HG03354 (cell line): ENCODE measurements around the gene FGF14.

Experiments used
- ATAC-seq: cut with Tn5 transposase; IDR thresholded peaks from one replicate; pipeline ENCODE4 v1.9.1; 2021; ENCODE audit warnings: mild to moderate bottlenecking; ENCODE audit not compliant: unreplicated experiment, poor library complexity, severe bottlenecking

FGF14 gene

GRCh38 chr13:101780211-101780610 is 621.6 kb downstream of the FGF14 start:
- no peak for ATAC-seq

- no peak for ATAC-seq
Measured at GRCh38 chr13:101779147-101779546, 622.7 kb downstream of the FGF14 start.

DNA sequence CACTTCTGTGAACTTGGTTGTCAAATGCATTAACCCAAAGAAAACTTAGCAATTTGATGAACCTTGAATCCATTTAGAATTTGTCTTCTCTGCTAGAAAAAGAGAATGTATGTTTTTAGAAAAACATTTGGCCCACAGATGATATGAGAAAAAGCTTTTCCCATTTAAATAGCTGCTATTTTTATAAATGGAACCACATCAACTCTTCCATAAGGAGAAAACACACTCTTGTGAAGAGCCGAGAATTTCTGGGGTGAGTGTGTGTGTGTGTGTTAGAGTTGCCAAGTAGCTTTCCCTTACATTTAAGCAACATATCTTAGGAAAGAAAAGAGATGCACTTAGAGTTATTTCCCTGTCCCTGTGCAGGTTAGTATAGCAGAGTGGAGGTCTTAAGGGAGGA is 626.6 kb downstream of the FGF14 start:
- no peak for ATAC-seq

DNA sequence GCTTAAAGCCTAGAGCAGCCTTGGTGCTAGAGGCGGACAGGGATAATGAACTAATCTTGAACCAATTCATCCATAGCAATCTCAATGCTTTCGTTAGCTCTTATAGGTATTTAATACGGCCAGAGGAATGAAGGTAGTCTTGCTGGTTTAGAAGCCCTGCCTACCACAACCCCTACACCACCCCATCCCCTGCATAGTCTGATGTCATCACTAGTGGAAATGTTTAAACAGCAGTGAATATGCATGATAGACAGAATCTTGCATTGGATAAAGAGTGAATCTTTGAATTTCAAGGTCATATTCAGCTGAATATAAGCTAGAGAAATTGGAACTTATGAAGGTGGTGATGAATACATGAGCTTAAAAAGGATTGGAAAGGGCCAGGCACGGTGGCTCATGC is 627.5 kb downstream of the FGF14 start:
- ATAC-seq, result no peak

DNA sequence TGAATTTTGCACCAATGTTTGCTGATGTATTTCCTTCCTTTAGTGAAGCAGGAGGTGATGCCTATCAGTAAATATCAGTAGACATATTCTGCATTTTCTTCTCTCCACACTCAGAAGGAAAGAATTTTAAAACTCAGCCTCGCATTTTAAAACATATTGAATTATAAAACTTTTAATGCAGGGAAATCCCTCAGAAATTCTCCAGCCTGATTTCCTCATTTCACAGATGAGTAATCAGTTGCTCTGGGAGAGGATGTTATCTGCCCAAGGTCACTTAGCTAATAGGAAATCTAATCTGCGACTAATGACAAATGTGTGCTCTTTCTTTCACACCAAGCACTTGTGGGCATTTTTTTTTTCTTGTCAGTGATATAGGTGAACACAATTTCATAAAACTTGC is 628.8 kb downstream of the FGF14 start:
- ATAC-seq, result no peak

DNA sequence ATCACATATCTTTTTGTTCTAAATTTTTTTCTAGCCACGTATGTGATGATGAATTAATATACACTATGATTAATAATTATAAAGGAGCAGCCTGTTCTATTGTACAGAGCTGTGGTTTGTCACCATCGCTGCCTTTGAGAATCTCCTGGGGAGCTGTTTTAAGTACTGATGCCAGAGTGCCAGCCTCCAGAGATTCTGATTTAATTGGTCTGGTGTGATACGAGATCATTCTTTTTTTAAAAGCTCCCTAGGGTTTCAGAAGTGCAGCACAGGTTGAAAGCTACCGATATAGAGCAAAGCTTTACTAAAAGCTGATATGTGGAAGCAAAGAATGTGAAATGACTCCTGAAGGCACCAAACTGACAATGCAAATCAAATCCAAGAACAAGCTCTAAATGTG is 634.7 kb downstream of the FGF14 start:
- ATAC-seq, result no peak

DNA sequence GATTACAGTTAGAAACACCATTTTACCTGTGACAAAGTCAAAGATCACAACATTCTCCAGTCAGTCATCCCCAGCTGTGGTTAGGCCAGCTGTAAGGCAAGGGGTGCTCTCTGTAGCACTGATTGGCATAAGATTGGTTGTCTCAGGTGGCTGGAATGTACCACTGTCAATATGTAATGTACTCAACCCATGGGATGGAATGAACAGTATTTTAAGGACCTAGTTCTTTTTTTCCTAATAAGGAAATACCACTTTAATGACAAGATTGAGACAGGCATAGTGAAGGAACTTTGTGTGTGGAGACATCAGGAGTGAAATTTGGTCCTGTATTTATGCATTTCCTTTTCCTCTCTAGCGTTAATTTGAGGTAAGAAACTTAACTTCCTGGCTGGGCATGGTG is 638.7 kb downstream of the FGF14 start:
- ATAC-seq, result no peak

GRCh38 chr13:101757446-101758039 is 644.3 kb downstream of the FGF14 start:
- peak; percentile 99 for ATAC-seq

DNA sequence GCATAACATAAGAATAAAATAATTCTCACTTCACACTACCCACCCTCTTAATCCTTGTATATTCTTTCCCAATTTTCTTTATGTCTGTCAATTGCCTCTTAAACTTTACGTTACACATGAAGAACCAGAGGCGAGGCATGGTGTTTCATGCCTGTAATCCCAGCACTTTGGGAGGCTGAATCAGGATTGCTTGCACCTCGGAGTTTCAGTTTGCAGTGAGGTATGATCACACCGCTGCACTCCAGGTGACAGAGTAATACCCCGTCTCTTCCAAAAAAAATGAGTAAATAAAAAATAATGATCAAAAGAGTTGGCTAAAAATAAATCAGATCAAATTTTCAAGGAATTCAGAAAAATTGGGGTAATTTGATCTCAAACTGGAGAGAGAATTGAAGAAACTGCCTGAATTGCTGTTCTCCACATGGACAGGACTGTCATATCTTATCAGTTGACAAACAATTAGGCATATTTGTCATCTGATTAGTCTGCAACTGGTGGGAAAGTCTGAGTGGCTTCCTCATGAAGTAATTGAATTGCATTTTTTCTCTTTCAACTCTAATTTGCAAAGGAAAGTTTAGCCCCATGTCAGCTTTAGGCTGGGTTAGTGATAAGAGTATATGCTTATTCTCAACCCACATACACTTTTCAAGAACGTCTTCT is 646.5 kb downstream of the FGF14 start:
- ATAC-seq, result no peak

DNA sequence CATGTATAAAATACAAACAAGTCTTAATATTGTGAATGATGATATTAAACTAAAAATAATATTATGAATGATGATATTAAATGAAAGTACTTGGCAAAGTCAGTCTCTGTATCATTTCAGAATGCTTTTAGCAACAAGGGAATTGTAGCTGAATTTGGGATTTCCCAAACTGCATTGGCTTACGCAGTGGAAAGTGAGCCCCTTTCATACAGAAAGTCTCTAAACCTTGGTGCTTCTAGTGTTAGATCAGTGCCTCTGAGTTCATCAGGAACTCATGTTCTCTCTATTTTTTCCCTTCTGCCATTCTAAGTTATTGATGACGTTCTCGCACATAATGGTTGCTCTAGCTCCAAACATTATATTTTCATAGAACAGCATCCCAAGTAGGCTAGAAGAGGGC is 649.4 kb downstream of the FGF14 start:
- ATAC-seq, result no peak

DNA sequence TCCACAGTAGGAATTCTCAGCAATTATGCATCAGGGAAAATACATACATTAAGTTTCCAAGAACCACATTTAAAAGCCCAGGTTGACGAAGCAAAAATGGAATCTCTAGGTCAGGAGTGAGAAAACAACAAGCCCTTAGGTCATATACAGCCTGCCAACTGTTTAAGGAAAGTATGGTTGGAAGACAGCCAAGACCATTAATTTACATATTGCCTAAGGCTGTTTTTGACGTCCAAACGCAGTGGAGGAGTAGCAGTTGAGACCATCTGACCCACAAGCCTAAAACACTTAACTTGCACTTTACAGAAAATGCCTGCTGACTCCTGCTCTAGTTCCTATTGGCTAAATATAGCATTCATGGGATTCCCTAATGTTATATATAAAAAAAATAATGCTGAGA is 650.4 kb downstream of the FGF14 start:
- ATAC-seq, result peak; percentile 69

DNA sequence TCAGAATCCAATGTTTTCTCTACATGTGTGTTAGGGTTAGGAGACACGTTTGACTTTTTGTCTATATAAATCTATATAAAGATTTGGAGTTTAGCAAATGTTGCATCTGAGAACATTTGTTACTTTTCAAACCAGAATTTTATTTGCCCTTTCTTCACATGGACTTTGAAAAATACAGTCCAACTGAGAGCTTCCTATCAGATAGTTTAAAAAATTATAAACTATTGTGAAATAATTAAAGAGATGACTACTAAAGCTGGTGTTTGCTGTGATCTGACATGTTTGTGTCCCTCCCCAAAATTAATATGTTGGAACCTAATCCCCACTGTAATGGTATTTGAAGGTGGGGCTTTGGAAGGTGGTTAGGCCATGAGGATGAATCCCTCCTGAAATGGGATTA is 652.3 kb downstream of the FGF14 start:
- ATAC-seq, result no peak

DNA sequence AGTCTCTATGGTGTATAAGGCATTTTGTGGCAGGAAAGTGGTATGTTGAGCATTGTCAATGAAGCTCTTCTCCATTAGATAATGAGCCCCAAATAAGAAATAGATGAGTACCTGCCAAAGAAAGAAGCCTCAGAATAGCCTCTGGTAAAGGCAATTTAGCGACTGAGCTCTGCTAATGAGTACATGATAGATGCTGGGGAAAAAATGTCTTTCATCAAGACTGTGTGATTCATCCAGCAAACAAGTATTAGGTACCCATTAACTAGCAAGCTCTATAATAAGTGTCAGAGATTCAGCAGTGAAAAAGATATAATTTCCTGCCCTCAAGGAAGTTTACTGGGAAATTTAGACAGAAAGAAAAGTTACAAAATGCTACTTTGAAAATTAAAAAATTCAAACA is 654.8 kb downstream of the FGF14 start:
- peak; percentile 56 for ATAC-seq

DNA sequence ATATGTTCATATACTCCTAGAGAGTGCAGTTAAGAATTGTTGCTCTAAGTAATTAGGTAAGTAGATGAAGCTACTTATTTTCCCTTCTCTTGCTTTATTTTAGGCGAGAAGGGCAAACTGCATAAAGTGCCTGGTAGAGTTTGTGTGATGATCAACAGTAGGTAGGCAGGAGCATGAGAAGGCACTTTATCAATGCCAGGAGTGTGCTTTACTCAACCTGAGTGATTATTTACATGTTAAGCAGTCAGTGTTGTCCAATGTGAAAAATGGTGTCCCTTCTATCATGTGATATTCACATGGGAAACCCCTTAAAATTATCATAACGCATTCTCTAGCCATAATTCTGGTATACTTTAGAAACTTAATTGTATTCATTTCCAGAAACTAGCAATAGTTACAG is 655.3 kb downstream of the FGF14 start:
- no peak for ATAC-seq

- ATAC-seq, result peak; percentile 98
Measured at GRCh38 chr13:101739382-101740178, 662.3 kb downstream of the FGF14 start.

DNA sequence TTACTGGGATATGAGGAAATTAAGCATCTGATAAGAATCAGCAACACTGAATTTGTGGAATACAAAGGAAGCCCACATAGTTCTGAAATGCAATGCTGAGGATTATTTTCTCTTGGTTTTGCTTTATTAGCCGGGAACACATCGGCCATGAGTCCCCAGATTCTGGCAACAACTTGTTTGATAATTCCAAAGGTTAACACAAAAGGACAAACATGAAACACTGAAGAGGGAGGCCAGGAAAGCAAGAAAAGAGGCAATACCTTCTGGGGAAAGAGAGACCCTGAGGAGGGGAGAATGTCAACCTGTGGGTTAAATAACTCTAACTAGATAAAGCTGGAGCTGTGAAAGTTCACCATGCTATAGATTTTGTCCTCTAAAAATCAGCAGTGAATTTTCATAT is 663.5 kb downstream of the FGF14 start:
- no peak for ATAC-seq

- ATAC-seq, result no peak
Measured at GRCh38 chr13:101736566-101736965, 665.3 kb downstream of the FGF14 start.

DNA sequence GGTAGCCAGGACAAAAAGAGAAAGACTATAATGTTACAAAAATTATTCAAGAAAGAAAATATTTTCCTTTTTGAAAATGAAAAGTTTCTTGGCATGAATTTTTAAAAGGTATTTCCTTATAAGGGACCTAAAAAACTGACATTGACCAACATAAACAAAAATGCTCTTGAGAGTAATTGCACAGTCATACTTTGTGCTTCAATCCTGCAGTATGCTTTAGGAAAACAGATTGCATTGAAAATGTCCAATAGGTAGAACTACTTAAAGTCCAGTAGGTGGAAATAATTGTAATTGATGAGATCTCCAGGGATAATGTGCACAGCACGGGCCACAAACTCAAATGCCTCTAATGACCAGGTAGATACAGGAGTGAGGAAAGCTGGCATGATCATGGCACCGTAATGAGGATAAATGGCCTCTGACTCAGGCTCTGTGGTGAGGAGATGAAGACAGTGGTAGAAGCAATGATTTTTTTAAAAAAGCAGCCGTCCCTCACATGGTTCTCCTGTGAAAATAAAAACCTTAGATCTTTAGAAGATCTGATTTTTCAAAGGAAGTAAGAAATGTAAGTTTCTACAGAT is 671.3 kb downstream of the FGF14 start:
- no peak for ATAC-seq

DNA sequence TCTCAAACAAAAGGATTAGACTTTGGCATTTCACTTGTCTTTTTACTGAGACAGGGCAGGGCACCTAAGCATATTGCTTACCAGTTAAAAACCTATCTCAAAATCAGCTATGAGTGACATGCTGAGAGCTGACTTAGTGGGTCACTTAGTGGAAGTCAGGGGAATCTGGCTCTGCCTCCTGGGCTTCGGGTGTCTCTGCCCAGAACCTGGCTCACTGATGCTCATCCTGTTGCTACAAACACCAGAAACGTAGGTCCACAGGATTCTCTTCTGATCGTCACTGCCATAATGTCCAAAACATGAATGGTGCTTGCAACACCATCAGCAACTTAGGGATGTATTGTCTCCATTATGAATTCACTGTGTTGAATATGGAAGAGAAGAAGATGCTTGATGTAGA is 673.2 kb downstream of the FGF14 start:
- ATAC-seq, result no peak

DNA sequence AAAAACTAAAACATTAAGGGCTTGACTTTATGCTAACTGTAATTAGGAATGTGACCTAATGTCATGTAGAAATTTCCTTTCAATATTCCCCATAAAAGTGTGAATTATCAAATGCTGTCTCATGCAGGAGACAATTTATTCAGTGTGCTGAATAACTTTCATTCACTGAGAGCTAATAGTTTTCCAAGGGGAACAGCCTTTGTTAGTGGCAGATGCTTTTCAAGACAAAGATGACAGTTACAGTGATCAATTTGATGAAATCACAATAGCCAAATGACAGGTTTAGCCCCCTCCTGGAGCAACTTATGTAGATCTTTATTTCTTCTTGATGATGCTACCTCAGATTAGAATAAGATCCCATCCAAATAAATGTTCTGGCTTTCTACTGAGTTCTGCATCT is 673.8 kb downstream of the FGF14 start:
- ATAC-seq, result no peak

DNA sequence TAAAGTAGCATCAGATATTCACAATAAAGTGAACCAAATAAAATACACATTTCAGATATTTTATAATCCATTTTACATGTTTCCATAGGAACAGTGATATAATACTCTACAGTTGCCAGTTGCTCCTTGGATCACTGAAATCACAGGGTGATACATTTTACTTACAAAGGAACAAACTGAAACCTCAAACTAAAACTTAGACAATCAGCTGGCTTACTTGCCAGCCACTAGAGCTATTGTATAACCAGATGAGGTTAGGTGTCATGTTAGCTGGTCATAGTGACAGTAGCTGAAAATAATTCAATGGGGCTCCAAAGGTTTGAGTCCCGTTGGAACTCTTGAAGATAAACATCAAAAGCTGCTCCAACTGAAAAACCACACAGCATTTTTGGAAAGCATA is 674.7 kb downstream of the FGF14 start:
- peak; percentile 54 for ATAC-seq
